Peyer's patch (tissue), 4 donors: ENCODE results near the gene ANKS6.

Experiments
- CTCF ChIP-seq, 6 experiments: fragments of 450-650 bp in 4 of 6; fragments of 200-600 bp in 2 of 6; sonication (generic) in 1 of 6; IDR thresholded peaks; one replicate each; pipeline ENCODE4 v1.5.1; 2017 to 2019; ENCODE audit warnings: antibody characterized with exemption in 6 of 6, mild to moderate bottlenecking in 3 of 6, moderate library complexity in 1 of 6
- POLR2A ChIP-seq, 2 donors: fragments of 450-650 bp; IDR thresholded peaks; one replicate each; pipeline ENCODE4 v1.5.1; 2017; ENCODE audit warnings: antibody characterized with exemption in 2 of 2, mild to moderate bottlenecking in 2 of 2, moderate library complexity in 2 of 2

GRCh38 chr9:98818764-98819163 is 22.4 kb upstream of the ANKS6 start:
- no peak for TF ChIP-seq CTCF (IDR thresholded peaks at IDR 0.05)
- no peak for TF ChIP-seq POLR2A (IDR thresholded peaks at IDR 0.05)
